A673 (cell line): ENCODE data around the gene FEN1. TPM values are rescaled to one million over a fixed set of nuclear protein-coding genes. Genes with fewer than 3 reads are reported as not detected.

Source experiments
- BruUV-seq: library from RNA; stranded (reverse); fragments of 400-500 nt; replicated peaks from 2 replicates; lab custom pipeline; 2021; lab: Mats Ljungman, UMichigan
- CTCF ChIA-PET: fragments of 300-600 bp; sonication (Branson Sonifier 250); formaldehyde crosslinking; loops from one replicate; lab custom pipeline; 2022; ENCODE audit warnings: antibody characterized with exemption; lab: Charles Lee
- POLR2A ChIA-PET: fragments of 300-600 bp; sonication (Branson Sonifier 250); formaldehyde crosslinking; loops from one replicate; lab custom pipeline; 2022; ENCODE audit warnings: antibody characterized with exemption; ENCODE audit not compliant: low non-redundant PET; lab: Charles Lee
- DNase-seq: peaks from one replicate; pipeline ENCODE4 v3.0.0-alpha.2; 2015; ENCODE audit warnings: low spot score
- H3K27ac ChIP-seq: fragments of 200-600 bp; sonication (generic); 2 replicates; pipeline ENCODE4 v1.5.1; 2016; ENCODE audit warnings: mixed run types, low read depth, mild to moderate bottlenecking, mixed read lengths, antibody characterized with exemption, low read length; ENCODE audit not compliant: poor library complexity, severe bottlenecking
- H3K27me3 ChIP-seq: fragments of 200-600 bp; sonication (generic); replicated peaks from 2 replicates; pipeline ENCODE4 v1.6.1; 2017; ENCODE audit warnings: mixed run types, low read depth, mild to moderate bottlenecking, mixed read lengths, antibody characterized with exemption, low read length; ENCODE audit not compliant: insufficient read depth, poor library complexity
- H3K36me3 ChIP-seq: fragments of 200-600 bp; sonication (generic); 2 replicates; pipeline ENCODE4 v1.6.1; 2016; ENCODE audit warnings: mixed run types, mild to moderate bottlenecking, mixed read lengths, antibody characterized with exemption, low read length; ENCODE audit not compliant: insufficient read depth, poor library complexity, severe bottlenecking
- H3K4me1 ChIP-seq: fragments of 200-600 bp; sonication (generic); 2 replicates; pipeline ENCODE4 v1.6.1; 2017; ENCODE audit warnings: mixed run types, mild to moderate bottlenecking, mixed read lengths, antibody characterized with exemption, low read length; ENCODE audit not compliant: insufficient read depth, poor library complexity, severe bottlenecking
- H3K4me3 ChIP-seq: fragments of 200-600 bp; sonication (generic); 2 replicates; pipeline ENCODE4 v1.5.1; 2016; ENCODE audit warnings: low read depth, mixed run types, mild to moderate bottlenecking, mixed read lengths, low read length; ENCODE audit not compliant: poor library complexity, severe bottlenecking
- H3K9me3 ChIP-seq: fragments of 200-600 bp; sonication (generic); 2 replicates; pipeline ENCODE4 v1.6.1; 2016; ENCODE audit warnings: mixed run types, low read depth, mild to moderate bottlenecking, mixed read lengths, antibody characterized with exemption, low read length; ENCODE audit not compliant: poor library complexity, severe bottlenecking
- CTCF ChIP-seq: fragments of 300-800, 200-600 bp; sonication (generic); conservative IDR thresholded peaks from 2 replicates; pipeline ENCODE4 v1.5.1; 2017; ENCODE audit warnings: low read depth, mild to moderate bottlenecking, antibody characterized with exemption, low read length, moderate library complexity, mixed read lengths
- EZH2 ChIP-seq: fragments of 200-600 bp; sonication (generic); IDR thresholded peaks from 2 replicates; pipeline ENCODE4 v1.6.1; 2017; ENCODE audit warnings: borderline replicate concordance, low read depth, mild to moderate bottlenecking, mixed read lengths, antibody characterized with exemption, low read length; ENCODE audit not compliant: poor library complexity, severe bottlenecking
- intact Hi-C: fragments of 100-400 bp; cut with micrococcal nuclease; formaldehyde crosslinking; loops from one replicate; pipeline ENCODE4 v1.10.0; 2022; ENCODE audit not compliant: unreplicated experiment
- total RNA-seq: library from RNA; stranded (reverse); gene quantifications from 2 replicates; pipeline ENCODE4 v1.2.3, GENCODE V29; 2021

FEN1 gene
- total RNA-seq, 1 experiment from 2014 or later: 152 TPM

DNA sequence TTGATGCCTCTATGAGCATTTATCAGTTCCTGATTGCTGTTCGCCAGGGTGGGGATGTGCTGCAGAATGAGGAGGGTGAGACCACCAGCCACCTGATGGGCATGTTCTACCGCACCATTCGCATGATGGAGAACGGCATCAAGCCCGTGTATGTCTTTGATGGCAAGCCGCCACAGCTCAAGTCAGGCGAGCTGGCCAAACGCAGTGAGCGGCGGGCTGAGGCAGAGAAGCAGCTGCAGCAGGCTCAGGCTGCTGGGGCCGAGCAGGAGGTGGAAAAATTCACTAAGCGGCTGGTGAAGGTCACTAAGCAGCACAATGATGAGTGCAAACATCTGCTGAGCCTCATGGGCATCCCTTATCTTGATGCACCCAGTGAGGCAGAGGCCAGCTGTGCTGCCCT is 2.7 kb downstream of the FEN1 start:
- Histone ChIP-seq H3K4me3 (no peak overlapping the region), H3K36me3 (peaks cover 61% of the 10 kb centered on the region), H3K27me3 (no peaks in the 10 kb centered on the region), H3K27ac (no peak overlapping the region), H3K9me3 (no peaks in the 10 kb centered on the region), H3K4me1 (peaks cover 21% of the 10 kb centered on the region)
- CTCF ChIA-PET: interaction anchor here (0.6 to 2.2 kb wide), 3 partner anchors 172 to 312 kb away, joined by 3 to 10 read pairs (median 5); partner anchors contain the start of gene FTH1
- POLR2A ChIA-PET: no interaction called here
- no peak for TF ChIP-seq EZH2
- TF ChIP-seq CTCF: no peak
- intact Hi-C loops: loop anchor here (5.0 kb wide), 2 partner anchors 77 to 102 kb away; no protein-coding TSS in a partner anchor
- no peak for DNase-seq
- BruUV-seq: no TSS peak

DNA sequence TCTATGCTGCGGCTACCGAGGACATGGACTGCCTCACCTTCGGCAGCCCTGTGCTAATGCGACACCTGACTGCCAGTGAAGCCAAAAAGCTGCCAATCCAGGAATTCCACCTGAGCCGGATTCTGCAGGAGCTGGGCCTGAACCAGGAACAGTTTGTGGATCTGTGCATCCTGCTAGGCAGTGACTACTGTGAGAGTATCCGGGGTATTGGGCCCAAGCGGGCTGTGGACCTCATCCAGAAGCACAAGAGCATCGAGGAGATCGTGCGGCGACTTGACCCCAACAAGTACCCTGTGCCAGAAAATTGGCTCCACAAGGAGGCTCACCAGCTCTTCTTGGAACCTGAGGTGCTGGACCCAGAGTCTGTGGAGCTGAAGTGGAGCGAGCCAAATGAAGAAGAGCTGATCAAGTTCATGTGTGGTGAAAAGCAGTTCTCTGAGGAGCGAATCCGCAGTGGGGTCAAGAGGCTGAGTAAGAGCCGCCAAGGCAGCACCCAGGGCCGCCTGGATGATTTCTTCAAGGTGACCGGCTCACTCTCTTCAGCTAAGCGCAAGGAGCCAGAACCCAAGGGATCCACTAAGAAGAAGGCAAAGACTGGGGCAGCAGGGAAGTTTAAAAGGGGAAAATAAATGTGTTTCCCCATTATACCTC is 3.3 kb downstream of the FEN1 start:
- peaks cover 21% of the 10 kb centered on the region for H3K4me1 ChIP-seq
- H3K27ac ChIP-seq: peak overlapping the region; percentile 5
- ChIA-PET POLR2A (no interaction called here), CTCF (interaction anchor here (0.9 to 3.0 kb wide), 5 partner anchors 102 to 312 kb away, joined by 3 to 12 read pairs (median 7); no protein-coding TSS in a partner anchor)
- H3K9me3 ChIP-seq: no peaks in the 10 kb centered on the region
- peaks cover 64% of the 10 kb centered on the region for H3K36me3 ChIP-seq
- no peak for TF ChIP-seq EZH2
- no peak for TF ChIP-seq CTCF
- intact Hi-C loops: loop anchor here (2.0 to 5.0 kb wide), 3 partner anchors 76 to 313 kb away; no protein-coding TSS in a partner anchor
- H3K27me3 ChIP-seq: no peaks in the 10 kb centered on the region
- no peak overlapping the region for H3K4me3 ChIP-seq
- no peak for DNase-seq
- no TSS peak for BruUV-seq

GRCh38 chr11:61797263-61797944 is 4.7 kb downstream of the FEN1 start:
- H3K9me3 ChIP-seq: no peaks in the 10 kb centered on the region
- peaks cover 78% of the 10 kb centered on the region for H3K36me3 ChIP-seq
- H3K27me3 ChIP-seq: no peaks in the 10 kb centered on the region
- peaks cover 14% of the 10 kb centered on the region for H3K4me1 ChIP-seq
- ChIA-PET CTCF (interaction anchor here (0.6 to 3.0 kb wide), 14 partner anchors 9 to 310 kb away, joined by 3 to 12 read pairs (median 6); partner anchors contain the start of gene FADS1), POLR2A (interaction anchor here (0.7 kb wide), 2 partner anchors 150 to 835 kb away, joined by 3 read pairs; no protein-coding TSS in a partner anchor)
- DNase-seq: peak; percentile 88
- no peak overlapping the region for H3K4me3 ChIP-seq
- H3K27ac ChIP-seq: peak overlapping the region; percentile 62
- BruUV-seq: no TSS peak
- TF ChIP-seq EZH2 (no peak), CTCF (peak; percentile 96)
- intact Hi-C loops: loop anchor here (1.0 to 5.0 kb wide), 4 partner anchors 75 to 311 kb away; no protein-coding TSS in a partner anchor
